Head of caudate nucleus (tissue), 42 donors: Measurements from ENCODE around the gene GATB.

Experiments
- DNase-seq, 42 donors: peaks; one replicate each; pipeline versions ENCODE4 v3.0.0 to v3.0.0-alpha.2; 2020 to 2021; ENCODE audit warnings: mixed read lengths in 7 of 42
- intact Hi-C: fragments of 100-400 bp; cut with DNase I; formaldehyde crosslinking; loops from one replicate; pipeline ENCODE4 v1.15.0; 2022

Gene GATB

DNA sequence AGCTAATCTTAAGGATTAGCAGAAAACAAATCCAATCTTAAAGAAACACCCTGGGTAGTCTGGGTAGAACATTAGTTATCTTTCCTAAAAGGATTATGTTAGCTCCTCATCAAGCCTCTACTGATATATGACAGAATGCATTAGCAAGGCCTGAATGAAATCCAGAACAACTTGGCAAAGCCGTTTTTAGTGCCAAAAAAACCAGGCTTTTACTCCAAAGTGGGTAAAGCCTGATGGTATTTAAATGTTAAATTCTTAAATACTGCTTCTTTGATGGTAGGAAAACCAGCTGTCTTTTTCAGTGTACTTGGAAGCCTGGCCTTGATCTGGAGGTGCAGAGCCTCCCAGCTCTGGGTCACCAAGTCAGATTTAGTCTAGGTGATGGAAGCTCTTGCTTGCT, 120.4 kb downstream of the GATB start:
- intact Hi-C loops: no loop called here
- DNase-seq: no peak

DNA sequence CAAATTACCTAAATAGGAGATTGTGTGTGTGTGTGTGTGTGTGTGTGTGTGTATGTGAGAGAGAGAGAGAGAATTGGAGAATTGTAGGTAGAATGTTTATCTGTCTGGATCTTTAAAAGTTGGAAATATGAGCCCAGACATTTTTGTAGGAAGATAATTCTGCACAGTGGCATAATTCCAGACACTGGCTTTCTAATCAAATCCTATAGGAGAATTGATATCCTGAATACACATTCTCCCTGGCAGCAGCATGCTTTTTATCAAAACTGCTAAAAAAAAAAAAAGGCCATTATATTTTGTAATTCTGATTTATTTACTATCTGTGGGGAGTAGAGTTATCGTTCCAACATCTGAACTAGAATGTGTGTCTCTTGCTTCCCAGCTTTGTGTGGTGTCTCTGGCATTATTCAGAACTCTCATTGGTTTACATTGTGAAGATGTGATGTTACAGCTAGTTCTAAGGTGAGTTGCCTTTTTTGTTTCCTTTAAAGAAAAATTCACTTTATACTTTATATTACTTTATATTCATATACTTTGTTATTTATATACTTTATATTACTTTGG, 122.4 kb downstream of the GATB start:
- DNase-seq: no peak
- intact Hi-C loops: no loop called here

DNA sequence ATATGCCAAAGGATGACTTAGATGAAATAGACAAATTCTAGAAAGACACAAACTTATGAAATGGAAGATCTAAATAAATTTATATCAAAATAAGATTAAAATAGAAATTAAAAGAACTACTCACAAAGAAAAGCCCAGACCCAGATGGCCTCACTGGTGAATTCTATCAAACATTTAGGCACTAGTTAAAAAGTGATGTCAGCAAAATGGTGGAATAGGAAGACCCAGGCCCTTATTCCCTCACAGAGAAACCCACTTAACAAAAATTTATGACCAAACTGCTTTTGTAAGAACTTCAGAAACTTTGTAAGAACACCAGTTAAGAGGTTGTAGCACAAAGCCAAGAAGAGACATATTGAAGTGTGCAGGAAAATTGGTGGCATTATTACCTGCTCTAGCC, 129.5 kb downstream of the GATB start:
- no peak for DNase-seq
- intact Hi-C loops: no loop called here

DNA sequence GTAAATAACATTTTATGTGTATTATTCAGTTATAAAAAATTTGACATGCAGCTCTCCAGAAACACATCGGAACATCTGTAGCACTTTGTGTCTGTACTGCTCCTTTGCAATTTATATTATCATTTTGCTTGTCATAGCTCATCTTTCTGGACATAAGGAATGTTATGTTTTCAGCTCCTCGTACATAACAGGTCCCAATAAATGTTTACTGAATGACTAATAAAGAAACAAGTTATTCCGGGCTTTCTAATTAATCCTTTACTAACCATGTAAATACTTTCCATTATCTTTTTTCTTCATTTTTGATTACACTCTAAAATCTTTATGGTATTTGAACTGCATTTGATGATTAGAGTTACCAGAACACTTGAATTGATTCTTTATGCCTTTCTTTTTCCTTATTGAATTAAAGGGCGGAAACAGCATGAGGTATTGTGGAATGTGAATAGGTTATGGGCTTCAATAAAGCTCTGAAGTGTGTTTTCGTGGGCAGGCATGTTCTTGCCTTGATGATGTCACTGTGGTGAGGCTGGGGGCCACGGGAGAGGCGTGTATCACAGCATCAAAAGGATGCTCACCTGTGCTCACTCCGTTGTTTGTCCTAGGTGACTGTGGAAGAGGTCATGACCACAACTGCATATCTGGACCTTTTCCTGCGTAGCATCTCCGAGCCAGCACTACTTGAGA, 131.6 kb downstream of the GATB start:
- intact Hi-C loops: no loop called here
- no peak for DNase-seq

DNA sequence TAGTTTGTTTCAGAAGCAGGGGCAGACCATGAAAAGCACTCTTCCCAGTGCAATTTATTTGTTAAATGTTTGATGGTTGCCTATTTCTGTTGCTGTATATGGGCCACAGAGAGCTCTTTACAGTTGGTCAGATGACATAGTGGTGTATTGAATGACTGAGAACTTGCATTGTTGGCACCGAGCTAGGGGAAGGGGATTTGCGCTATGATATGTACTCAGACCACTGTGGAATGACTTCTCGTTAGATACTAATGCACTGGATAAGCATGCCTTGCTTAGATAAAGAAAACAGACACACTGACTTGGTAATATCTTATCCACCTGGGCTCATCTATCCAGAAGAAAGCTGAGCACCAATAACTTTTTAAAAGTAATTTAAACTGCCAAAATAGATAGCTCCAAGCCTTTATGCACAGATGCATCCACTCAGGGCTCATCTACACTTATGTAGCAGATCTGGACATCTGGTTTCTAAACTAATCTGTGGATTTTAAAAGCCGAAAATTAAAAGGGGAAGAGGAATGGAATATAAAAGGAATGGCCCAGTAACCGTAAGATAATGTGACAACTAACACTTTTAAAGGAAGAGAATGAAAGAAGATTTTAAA, 132.7 kb downstream of the GATB start:
- intact Hi-C loops: no loop called here
- no peak for DNase-seq

DNA sequence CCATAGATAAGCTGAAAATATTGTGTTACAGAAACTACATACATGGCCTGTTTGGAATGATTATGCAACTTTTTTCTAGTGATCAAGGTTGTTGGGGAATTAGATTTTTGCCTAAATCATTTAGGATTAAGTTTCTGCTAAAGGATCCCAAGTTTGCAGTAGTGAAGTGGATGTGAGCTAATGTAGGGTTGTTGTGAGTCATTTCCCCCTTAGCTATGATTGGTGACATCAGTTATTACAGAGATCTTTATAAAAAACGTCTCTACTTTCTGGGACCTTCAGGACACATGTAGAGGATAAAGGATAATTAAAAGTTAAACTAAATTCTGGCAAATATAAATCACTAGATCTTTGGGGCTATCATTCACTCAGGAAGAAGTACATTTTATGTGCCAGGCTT, 133.3 kb downstream of the GATB start:
- intact Hi-C loops: no loop called here
- no peak for DNase-seq

DNA sequence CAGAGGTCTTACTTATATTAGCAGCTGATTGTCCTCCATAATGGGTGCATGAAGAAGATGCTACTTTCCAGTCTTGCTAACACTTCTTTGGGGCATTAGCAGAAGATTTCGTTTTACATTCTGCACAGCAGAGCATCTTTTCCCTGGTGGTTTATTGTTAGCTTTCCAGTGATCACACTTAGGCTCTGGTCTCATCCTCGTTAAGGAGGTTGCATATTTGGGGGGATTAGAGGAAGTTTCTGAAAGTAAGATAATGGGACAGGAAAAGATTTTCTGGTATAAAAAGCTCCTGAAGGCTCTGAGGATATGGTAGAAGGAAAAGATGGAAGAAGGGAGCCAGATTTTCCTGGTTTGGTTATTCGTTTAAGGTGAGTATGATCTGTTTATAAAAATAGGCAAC, 134.1 kb downstream of the GATB start:
- DNase-seq: no peak
- intact Hi-C loops: no loop called here

DNA sequence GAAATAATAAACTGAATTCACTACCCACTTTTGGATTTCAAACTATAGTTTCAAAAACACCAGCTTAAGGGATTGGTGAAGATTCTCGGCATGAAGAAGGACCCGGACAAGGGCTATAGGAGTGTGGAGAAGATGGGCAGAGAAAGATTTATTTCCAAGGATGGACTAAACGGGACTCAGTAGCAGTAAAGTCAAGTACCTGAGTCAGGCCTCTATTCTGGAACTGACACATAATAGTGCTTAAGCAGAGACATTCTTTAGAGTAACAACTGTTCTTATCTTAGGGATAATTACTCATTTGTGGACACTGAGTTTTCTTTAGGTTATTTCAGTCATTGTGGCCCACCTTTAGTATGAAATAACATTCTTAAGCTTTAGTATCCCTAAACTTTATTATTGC, 134.6 kb downstream of the GATB start:
- intact Hi-C loops: no loop called here
- no peak for DNase-seq

DNA sequence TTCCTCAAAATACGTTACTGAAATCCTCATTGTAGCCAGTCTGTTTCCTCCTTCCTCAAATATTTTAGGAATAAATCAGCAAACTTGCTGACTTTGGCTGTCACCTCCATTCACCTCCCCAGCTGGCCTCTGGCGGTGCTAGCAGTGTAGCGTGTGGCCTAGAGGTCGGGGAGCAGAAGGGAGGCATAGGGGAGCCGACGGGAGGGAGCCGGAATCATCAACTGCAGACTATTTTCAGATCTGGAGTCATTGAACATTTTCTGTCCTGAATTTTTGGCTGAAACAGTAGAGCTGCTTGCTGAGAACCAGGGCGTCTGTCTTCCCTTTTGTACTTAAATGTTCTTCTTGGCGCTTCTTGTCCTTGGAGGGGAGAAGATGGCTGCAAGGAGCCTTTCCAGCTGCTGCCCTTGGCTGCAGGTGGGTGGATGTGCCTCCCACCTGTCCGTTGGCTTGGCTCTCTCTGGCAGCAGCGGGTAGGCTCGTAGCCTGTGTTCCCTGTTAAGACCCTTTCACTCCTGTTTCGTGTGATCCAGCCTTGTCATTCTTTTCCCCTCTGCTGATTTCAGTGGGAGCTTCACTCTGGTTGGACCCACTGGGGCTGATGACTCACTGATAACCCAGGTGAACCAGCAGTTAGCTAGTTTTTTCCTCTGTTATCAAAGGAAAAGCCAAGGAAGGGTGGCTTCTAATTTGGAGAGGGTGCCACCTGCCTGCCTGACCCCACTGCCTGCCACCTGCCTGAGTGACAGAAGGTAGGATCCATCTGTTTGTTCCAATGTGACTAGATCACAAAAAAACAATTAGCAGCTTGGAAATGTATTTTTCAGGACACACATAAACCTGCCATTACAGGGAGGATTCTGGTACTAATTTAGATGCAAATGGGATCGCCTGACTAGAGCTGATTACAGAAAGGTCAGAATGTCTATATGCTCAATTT, 135.9 kb downstream of the GATB start:
- DNase-seq: no peak
- intact Hi-C loops: no loop called here
